B cell (primary cell): Measurements from ENCODE around the gene TPRG1L.

Experiments
- EZH2 ChIP-seq: IDR thresholded peaks from 2 replicates; pipeline ENCODE4 v1.6.1; 2012; ENCODE audit warnings: borderline replicate concordance, low read depth, mild to moderate bottlenecking, moderate library complexity, low read length; ENCODE audit not compliant: insufficient read depth, poor library complexity, severe bottlenecking
- TF ChIP-seq, protein P1 (sequence below): fragments of 200-600 bp; IDR thresholded peaks from one replicate; pipeline ENCODE4 v1.8.0; 2022; ENCODE audit warnings: antibody characterized with exemption, mild to moderate bottlenecking

DNA sequence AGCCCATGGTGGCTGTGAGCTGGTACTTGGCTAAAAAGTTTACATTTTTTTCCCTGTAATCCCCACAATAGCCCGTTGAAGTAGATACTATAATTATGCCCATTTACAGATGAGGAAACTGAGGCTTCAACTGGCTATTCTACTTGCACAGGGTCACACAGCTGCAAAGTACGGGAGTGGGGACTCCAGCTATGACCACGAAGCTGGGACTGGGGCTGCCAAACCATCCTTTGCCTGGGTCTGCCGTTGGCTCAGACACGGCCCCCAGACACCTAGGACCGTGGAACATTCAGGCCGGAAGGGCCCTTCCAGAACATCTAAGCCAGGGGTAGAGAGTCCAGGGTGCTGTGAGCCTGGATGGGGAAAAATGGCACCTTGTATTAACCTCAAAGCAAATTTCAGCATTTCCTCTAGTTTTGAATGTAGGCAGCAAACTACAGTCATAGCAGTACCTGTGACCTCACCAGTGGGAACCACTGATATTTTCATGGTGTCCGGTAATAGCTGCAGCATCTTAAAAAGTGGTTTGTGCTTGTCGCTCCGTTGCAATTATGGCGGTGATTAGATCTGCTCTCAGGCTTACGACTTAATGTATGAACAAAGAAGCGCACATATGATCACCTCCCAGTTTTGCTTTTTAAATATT lies 31.8 kb downstream of the TPRG1L start:
- TF ChIP-seq, protein P1, sequence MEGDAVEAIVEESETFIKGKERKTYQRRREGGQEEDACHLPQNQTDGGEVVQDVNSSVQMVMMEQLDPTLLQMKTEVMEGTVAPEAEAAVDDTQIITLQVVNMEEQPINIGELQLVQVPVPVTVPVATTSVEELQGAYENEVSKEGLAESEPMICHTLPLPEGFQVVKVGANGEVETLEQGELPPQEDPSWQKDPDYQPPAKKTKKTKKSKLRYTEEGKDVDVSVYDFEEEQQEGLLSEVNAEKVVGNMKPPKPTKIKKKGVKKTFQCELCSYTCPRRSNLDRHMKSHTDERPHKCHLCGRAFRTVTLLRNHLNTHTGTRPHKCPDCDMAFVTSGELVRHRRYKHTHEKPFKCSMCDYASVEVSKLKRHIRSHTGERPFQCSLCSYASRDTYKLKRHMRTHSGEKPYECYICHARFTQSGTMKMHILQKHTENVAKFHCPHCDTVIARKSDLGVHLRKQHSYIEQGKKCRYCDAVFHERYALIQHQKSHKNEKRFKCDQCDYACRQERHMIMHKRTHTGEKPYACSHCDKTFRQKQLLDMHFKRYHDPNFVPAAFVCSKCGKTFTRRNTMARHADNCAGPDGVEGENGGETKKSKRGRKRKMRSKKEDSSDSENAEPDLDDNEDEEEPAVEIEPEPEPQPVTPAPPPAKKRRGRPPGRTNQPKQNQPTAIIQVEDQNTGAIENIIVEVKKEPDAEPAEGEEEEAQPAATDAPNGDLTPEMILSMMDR: no peak
- TF ChIP-seq EZH2: no peak
